ENCODE measurements around the gene SESTD1. TPM values are rescaled to one million over a fixed set of nuclear protein-coding genes. Genes with fewer than 3 reads are reported as not detected.

SESTD1 gene
- polyA plus RNA-seq, 1 donor from 2014 or later, result 39.5 TPM

DNA sequence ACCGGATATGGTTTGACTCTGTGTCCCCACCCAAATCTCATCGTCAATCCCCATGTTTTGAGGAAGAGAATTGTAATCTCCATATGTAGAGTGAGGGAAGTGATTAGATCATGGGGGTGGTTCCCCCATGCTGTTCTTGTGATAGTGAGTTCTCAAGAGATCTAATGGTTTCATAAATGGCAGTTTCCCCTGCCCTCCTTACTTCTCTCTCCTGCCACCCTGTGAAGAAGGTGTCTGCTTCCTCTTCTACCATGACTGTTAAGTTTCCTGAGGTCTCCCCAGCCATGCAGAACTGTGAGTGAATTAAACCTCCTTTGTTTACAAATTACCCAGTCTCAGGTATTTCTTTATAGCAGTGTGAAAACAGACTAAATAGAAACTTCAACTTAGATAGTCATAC, 69.5 kb downstream of the SESTD1 start:
- no peak for TF ChIP-seq EP300 (conservative IDR thresholded peaks at IDR 0.05; ENCODE audit: poor library complexity, severe bottlenecking)
- Histone ChIP-seq H2AFZ (ENCODE audit: low read depth, low read length) (no peak overlapping the region), H3K27me3 (ENCODE audit: insufficient read depth, low read depth, low read length) (no peaks in the 10 kb centered on the region), H3K9me3 (ENCODE audit: low read length) (no peaks in the 10 kb centered on the region), H3K4me3 (ENCODE audit: low read length) (no peak overlapping the region), H3K4me2 (ENCODE audit: low read length) (no peak overlapping the region), H3K9me2 (ENCODE audit: insufficient read depth, low read length) (no peaks in the 10 kb centered on the region), H4K20me1 (ENCODE audit: insufficient read depth) (no peaks in the 10 kb centered on the region), H3K79me2 (replicated peaks; ENCODE audit: insufficient read depth, low read length) (peaks cover 53% of the 10 kb centered on the region), H3K36me3 (ENCODE audit: insufficient read depth, low read length) (peaks cover 6% of the 10 kb centered on the region), H3K27ac (ENCODE audit: low read length) (no peak overlapping the region), H3F3A (ENCODE audit: insufficient read depth, low read length, poor library complexity, severe bottlenecking) (no peaks in the 10 kb centered on the region), H3K9ac (ENCODE audit: low read length) (no peak overlapping the region)

DNA sequence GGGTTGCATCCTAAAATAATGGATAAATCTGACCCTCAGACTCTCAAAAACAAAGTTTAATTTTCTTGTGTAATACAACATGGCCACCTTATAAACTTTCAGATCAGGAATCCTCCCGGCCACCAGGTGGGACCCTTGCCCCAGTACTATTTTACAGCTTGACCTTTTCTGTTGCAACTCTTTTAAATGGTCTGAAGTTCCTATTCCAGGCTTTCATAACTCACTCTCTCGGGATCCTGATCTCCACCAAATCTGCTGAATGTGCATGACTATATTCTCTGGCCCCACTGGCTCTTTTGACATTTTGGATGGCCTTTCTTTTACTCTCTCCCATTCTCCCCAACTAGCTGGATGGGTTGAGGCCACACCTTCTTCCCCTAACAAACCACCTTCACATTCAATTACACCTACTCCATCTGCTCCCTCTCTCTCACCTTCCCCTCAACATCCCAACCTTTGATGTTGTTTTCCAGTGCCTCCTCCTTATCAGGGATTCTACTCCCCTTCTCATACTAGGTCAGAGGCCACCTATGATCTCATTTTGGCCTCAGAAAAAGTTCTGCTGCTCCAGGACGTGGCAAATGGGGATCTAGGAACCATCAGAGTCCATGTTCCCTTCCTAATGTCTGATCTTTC, 70.8 kb downstream of the SESTD1 start:
- Histone ChIP-seq H3K9me3 (ENCODE audit: low read length) (no peaks in the 10 kb centered on the region), H3K4me3 (ENCODE audit: low read length) (no peak overlapping the region), H2AFZ (ENCODE audit: low read depth, low read length) (no peak overlapping the region), H3K27me3 (ENCODE audit: insufficient read depth, low read depth, low read length) (no peaks in the 10 kb centered on the region), H3K9me2 (ENCODE audit: insufficient read depth, low read length) (no peaks in the 10 kb centered on the region), H4K20me1 (ENCODE audit: insufficient read depth) (no peaks in the 10 kb centered on the region), H3F3A (ENCODE audit: insufficient read depth, low read length, poor library complexity, severe bottlenecking) (no peaks in the 10 kb centered on the region), H3K9ac (ENCODE audit: low read length) (no peak overlapping the region), H3K27ac (ENCODE audit: low read length) (no peak overlapping the region), H3K79me2 (replicated peaks; ENCODE audit: insufficient read depth, low read length) (peaks cover 61% of the 10 kb centered on the region), H3K4me2 (ENCODE audit: low read length) (no peak overlapping the region), H3K36me3 (ENCODE audit: insufficient read depth, low read length) (peaks cover 11% of the 10 kb centered on the region)
- TF ChIP-seq SMC3 (conservative IDR thresholded peaks at IDR 0.05; ENCODE audit: poor library complexity) (no peak), TAF1 (IDR thresholded peaks at IDR 0.05; ENCODE audit: low read depth) (no peak), MXI1 (conservative IDR thresholded peaks at IDR 0.05; ENCODE audit: poor library complexity, severe bottlenecking) (no peak), EP300 (conservative IDR thresholded peaks at IDR 0.05; ENCODE audit: poor library complexity, severe bottlenecking) (no peak), RAD21 (conservative IDR thresholded peaks at IDR 0.05) (no peak), POLR2AphosphoS5 (IDR thresholded peaks at IDR 0.05) (no peak), EZH2 (IDR thresholded peaks at IDR 0.05; ENCODE audit: borderline replicate concordance, insufficient read depth, low read length, poor library complexity, severe bottlenecking) (no peak)
- TF ChIP-seq, protein P1, sequence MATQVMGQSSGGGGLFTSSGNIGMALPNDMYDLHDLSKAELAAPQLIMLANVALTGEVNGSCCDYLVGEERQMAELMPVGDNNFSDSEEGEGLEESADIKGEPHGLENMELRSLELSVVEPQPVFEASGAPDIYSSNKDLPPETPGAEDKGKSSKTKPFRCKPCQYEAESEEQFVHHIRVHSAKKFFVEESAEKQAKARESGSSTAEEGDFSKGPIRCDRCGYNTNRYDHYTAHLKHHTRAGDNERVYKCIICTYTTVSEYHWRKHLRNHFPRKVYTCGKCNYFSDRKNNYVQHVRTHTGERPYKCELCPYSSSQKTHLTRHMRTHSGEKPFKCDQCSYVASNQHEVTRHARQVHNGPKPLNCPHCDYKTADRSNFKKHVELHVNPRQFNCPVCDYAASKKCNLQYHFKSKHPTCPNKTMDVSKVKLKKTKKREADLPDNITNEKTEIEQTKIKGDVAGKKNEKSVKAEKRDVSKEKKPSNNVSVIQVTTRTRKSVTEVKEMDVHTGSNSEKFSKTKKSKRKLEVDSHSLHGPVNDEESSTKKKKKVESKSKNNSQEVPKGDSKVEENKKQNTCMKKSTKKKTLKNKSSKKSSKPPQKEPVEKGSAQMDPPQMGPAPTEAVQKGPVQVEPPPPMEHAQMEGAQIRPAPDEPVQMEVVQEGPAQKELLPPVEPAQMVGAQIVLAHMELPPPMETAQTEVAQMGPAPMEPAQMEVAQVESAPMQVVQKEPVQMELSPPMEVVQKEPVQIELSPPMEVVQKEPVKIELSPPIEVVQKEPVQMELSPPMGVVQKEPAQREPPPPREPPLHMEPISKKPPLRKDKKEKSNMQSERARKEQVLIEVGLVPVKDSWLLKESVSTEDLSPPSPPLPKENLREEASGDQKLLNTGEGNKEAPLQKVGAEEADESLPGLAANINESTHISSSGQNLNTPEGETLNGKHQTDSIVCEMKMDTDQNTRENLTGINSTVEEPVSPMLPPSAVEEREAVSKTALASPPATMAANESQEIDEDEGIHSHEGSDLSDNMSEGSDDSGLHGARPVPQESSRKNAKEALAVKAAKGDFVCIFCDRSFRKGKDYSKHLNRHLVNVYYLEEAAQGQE (IDR thresholded peaks at IDR 0.05; ENCODE audit: borderline replicate concordance), result no peak
- TF ChIP-seq, protein P2, sequence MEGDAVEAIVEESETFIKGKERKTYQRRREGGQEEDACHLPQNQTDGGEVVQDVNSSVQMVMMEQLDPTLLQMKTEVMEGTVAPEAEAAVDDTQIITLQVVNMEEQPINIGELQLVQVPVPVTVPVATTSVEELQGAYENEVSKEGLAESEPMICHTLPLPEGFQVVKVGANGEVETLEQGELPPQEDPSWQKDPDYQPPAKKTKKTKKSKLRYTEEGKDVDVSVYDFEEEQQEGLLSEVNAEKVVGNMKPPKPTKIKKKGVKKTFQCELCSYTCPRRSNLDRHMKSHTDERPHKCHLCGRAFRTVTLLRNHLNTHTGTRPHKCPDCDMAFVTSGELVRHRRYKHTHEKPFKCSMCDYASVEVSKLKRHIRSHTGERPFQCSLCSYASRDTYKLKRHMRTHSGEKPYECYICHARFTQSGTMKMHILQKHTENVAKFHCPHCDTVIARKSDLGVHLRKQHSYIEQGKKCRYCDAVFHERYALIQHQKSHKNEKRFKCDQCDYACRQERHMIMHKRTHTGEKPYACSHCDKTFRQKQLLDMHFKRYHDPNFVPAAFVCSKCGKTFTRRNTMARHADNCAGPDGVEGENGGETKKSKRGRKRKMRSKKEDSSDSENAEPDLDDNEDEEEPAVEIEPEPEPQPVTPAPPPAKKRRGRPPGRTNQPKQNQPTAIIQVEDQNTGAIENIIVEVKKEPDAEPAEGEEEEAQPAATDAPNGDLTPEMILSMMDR (IDR thresholded peaks at IDR 0.05; ENCODE audit: poor library complexity, severe bottlenecking), result no peak

All from neural cell (in vitro differentiated cells).